ENCODE results near the gene MGAT4C. TPM values are rescaled to one million over a fixed set of nuclear protein-coding genes. Genes with fewer than 3 reads are reported as not detected.

The MGAT4C gene
- polyA plus RNA-seq, 10 donors: 0.21 to 1.6 (median 0.44) TPM

DNA sequence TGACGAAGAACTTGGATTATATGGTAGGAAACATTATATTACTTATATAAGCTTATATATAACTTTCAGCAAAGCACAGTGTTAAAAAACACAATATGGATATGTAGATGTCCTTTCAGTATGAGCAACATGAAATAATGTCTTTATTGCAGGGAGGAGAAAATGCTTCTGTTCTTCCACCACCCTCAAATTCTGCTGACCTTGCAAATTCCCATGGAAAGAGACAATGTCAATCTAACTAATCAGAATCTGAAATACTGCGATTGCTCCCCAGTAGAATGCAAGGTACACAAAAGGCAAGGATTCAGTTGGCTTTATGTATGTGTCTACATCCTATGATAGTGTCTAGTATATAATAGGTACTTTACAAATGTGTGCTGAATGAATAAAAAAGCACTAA is 26.4 kb downstream of the MGAT4C start:
- DNase-seq: no peak

DNA sequence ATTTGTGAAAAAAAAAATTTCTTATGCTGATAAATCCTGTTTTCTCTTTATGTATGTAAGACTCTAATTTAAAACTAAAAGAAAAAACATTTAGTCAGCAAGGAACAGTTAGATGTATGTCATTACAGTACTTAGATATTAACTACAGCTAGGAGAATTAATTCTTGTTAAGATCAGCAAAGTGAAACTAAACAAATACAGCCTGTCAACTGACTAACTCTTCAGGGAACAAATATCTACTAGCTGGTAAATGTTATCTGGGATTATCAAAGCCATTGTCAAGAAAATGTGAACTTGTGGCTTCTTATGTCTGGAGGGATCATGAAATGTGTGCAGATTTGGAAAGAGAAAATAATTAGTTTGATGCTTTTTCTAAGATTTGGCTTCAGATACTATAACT is 27.5 kb downstream of the MGAT4C start:
- DNase-seq: no peak

DNA sequence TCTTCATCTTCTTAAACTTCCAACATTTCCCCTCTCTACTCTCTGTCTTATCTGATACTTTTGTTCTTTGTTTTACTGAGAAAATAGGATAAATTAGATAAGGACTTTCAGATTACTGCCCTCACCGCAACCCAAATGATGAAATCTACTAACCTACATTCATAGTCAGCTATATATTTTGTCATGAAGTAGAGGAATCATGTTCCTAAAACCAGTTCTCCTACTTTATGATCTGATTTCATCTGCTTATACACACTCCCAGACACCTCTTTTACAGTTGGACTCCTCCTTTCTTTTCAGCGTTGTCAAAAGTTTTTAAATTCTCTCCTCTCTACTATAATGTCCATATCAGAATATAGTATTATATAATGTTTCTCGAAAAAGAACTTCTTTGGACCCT is 29.7 kb downstream of the MGAT4C start:
- no peak for DNase-seq

DNA sequence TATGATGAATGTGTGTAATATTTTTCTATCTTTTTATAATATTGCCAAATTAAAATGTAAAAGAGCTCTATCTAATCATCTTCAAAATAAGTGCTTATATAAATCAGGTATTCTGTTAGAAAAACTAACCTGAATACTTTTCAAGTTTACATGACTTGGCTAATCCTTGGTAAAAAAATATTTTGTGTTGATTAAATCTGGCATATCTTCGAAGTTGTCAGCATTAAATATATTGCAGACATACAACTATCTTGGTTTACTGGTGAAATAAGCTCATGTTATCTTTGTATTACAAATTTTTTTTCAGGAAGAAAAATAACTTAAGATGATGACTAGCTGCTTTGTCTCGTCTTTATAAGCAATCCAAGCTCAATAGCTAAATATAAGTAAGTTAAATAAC is 39.6 kb downstream of the MGAT4C start:
- no peak for DNase-seq

DNA sequence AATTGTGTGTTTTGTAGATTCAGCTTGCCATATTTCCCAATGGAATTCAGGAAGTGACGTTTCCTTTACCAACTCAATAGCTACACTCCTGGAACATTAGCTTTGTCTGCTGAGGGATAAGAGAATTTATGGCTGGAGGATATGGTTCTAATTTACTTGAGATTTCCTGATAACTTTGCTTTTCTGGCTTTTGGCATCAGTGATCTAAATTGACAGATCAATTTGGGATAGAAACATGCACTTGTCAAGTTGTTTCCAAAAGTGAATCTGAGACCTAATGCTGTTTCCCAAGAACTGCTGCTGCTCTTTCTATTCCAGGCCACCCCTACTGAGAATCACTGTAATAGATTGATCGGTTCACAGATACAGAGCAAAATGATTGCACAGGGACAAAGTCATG is 43.2 kb downstream of the MGAT4C start:
- DNase-seq: no peak

DNA sequence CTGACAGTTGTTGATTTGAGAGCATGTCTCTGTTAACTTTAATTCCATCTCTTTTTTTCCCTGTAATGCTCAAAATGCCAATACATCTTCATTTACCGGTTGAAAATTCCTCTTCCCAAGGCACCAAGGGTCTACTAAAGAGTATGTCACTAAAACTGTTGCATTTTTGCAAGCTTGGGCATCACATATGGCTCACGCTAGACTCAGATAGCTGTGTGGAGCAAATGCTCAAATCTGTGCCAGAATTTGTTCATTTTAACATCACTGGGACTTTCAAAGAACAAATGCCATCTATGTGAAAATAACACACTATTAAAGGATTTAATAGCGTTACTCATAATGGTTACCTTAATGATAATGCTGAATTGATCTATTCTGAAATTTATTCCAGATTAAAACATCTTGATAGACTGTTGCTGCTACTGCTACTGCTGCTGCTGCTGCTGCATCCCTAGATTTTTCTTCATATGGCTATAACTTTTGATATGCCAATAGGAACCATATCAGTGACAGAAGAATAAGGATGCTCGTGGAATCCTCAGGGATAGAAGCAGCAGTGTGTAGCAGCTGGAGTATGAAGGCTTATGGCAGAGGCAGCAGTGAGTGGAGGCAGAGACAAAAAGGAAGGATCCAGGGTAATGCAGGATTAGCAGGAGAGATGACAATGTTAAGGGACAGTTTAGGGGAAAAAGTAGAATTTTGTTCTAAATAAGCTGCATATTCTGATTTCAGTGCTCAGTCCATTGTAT is 57.3 kb downstream of the MGAT4C start:
- DNase-seq: no peak

- peak in 1 of 3 donors; percentile 5 for DNase-seq
These were observed 59.7 kb downstream of the MGAT4C start for GRCh38 chr12:86196465-86196864.

DNA sequence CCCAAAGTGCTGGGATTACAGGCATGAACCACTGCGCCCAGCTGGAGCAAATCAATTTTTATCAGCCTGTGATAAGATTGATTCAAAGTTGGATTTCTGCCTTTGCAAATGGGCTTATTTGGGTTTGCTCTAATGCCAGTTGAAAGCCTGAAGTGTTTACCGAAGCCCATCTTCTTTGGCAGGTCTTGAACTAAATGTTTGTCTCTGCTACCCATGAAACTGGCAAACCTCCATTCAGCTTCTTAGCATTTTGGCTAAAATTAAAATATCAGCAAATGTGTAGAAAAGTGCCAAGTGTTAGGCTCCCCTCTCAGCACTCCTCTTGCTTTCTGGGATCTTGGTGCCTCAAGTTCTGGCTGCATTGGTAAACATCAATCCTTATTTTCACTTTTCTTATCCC is 61.5 kb downstream of the MGAT4C start:
- DNase-seq: no peak

GRCh38 chr12:86193931-86194330 is 62.3 kb downstream of the MGAT4C start:
- no peak for DNase-seq

- peak in 1 of 3 donors; percentile 16 for DNase-seq
These were observed 68.0 kb downstream of the MGAT4C start for GRCh38 chr12:86188226-86188625.

DNA sequence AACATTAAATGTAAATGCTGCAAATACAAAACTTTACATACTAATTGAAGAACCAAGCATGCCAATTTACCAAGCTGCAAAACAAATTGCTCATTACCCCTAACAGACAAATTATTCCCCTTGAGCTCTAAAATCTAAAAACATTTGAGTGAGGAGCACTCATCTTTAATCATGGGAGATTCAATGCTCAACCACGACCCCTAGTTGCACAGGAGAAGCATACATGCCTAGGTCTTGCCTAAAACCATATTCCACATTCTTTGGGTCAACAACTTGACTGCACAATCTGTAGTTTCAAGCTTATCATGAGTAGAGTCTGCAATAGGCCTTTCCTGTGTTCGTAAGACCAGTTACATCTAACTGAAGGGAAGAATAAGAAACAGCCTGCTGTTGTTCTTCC is 69.7 kb downstream of the MGAT4C start:
- DNase-seq: no peak

- no peak for DNase-seq
These were observed 76.3 kb downstream of the MGAT4C start for GRCh38 chr12:86179855-86180254.

GRCh38 chr12:86174188-86174587 is 82.0 kb downstream of the MGAT4C start:
- no peak for DNase-seq

- no peak for DNase-seq
These were observed 83.2 kb downstream of the MGAT4C start for GRCh38 chr12:86172913-86173443.

GRCh38 chr12:86170051-86170450 is 86.1 kb downstream of the MGAT4C start:
- DNase-seq: no peak

GRCh38 chr12:86158956-86159355 is 97.2 kb downstream of the MGAT4C start:
- DNase-seq: no peak

DNA sequence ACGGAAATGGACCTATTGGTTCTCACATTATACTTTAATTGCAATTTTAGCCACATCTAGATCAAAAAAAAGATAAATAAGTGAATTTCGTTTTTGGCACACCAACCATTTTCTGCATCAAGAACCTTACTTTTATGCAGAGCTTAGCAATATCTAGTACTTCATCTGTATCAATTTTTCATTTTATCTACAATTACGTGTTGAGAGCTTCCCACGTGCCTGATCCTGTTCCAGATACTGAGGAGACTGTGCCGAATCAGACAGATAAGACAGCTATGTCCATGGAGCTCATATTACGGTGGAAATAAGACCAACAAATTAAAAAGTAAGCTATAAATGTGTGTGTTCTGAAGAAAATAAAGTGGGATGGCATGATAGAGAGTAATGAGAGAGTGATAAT is 101.6 kb downstream of the MGAT4C start:
- no peak for DNase-seq

DNA sequence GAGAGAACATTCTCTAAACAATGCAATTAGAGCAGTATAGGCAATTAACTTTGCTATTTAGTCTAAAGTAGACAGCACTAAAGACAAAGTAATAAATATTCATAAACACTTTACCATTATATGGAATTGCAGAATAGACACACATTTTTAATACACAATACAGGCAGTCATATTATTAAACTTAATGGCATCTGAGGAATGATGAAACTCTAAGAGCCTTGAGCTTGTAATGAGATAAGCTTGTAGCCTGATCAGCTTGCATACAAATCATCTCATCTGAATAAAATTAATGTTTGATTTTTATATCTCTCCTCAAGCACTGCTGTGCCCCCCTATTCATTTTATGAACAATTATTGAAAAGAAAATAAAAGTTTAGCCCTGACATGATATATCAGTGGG is 107.6 kb downstream of the MGAT4C start:
- DNase-seq: no peak

GRCh38 chr12:86148071-86148470 is 108.1 kb downstream of the MGAT4C start:
- no peak for DNase-seq

DNA sequence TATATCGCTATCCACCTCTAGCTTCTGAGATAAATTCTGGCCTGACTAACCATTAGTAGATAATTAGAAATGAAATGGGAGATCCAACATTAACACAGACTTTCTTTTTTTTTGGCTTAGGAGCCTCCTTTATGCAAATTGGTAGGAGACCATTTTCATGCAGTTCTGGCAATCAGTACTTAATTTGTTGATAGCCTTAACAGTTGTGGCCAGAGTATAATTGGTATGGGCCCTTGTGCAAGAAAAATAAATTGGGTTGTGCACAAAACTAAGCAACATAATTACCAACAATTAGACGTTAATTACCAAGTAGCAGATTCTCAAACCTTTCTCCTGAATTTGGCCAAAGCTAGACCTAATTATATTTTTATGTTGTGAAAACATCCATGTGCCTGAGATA is 111.0 kb downstream of the MGAT4C start:
- DNase-seq: no peak

DNA sequence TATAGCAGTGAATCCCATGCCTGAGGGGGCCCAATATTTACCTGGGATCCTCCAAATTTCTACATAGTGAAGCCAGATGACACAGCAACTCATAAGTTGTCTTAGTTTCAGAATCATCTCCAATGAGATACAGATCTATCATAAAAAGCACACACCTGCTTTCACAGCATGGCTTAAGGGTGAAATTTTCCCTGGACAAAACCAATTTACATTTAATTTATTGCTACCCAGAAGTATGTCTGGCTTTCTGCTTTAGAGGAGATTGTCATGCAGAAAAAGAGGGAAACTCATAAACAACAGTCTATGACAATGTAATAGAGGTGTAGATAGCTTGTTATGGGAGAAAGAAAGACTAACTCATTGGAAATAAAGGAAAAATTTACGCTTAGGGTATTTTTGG is 113.0 kb downstream of the MGAT4C start:
- DNase-seq: no peak

GRCh38 chr12:86139671-86140070 is 116.5 kb downstream of the MGAT4C start:
- DNase-seq: no peak

DNA sequence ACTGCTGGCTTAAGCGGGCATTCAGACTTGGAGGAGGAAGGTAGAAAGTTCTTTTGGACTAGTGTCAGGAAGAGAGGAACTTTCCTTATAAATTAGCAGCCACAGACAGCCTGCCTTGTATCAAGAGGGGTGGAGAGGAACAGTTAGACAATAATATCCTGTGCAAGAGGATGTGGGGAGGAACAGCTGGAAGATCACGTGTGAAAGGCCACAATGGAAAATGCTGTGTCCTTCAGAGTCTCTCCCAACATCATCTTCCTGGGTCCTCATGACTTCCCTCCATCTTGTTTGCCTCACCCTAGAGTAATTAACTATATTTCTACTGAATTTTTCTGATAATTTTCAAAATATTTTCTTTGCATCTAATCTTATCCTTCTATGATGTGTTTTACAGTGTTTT is 117.4 kb downstream of the MGAT4C start:
- no peak for DNase-seq

GRCh38 chr12:86137936-86138335 is 118.3 kb downstream of the MGAT4C start:
- peak in 1 of 3 donors; percentile 80 for DNase-seq

Measured in muscle of back (tissue), 11 donors.